HG03060 (cell line): Measurements from ENCODE around the gene NDUFAF8.

ENCODE experiments used
- ATAC-seq: cut with Tn5 transposase; IDR thresholded peaks from one replicate; pipeline ENCODE4 v1.9.1; 2021; ENCODE audit warnings: low read depth, moderate number of reproducible peaks; ENCODE audit not compliant: unreplicated experiment

NDUFAF8 gene

DNA sequence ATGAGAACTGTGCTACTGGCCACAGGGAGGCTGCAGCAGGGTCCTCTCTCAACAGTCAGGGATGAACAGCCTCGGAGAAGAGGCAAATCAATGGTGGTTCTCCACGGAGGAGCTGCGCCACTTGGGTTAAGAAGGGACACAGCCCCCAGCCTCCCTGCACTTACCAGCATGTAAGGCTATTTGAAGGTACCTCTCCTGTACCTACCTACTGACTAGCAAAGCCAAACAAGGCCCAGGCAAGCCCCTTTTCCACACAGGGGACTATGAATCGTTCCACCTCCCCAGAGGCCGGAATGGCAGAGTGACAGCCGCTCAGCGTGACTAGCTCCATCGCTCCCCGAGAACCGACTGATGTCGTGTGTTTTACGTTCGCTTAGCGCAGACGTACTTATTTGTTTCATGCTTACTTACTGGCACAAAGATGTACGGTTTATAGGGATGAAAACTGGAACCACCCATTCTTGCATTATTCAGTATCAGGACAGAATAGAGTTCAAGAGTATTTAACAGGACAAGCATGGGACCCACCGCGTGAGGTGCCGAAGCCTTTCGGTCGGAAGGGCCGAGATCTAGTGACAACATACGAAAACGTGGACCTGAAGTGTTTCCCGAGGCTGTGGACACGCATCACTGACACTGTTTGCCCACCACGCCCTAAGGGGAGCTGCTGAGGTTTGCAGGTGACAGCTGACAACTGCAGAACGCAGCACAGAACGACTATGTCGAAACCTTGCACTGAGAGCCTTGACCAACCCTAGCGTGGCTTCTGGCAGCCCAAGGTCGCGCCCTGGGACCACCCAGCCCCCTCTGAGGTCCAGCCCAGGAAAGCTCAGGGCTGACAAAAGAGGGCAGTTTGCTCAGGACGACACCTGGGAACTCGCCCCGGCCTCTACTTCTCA, 1.3 kb upstream of the NDUFAF8 start:
- ATAC-seq: no peak

GRCh38 chr17:81238490-81238814, 666 bp upstream of the NDUFAF8 start:
- ATAC-seq: no peak

DNA sequence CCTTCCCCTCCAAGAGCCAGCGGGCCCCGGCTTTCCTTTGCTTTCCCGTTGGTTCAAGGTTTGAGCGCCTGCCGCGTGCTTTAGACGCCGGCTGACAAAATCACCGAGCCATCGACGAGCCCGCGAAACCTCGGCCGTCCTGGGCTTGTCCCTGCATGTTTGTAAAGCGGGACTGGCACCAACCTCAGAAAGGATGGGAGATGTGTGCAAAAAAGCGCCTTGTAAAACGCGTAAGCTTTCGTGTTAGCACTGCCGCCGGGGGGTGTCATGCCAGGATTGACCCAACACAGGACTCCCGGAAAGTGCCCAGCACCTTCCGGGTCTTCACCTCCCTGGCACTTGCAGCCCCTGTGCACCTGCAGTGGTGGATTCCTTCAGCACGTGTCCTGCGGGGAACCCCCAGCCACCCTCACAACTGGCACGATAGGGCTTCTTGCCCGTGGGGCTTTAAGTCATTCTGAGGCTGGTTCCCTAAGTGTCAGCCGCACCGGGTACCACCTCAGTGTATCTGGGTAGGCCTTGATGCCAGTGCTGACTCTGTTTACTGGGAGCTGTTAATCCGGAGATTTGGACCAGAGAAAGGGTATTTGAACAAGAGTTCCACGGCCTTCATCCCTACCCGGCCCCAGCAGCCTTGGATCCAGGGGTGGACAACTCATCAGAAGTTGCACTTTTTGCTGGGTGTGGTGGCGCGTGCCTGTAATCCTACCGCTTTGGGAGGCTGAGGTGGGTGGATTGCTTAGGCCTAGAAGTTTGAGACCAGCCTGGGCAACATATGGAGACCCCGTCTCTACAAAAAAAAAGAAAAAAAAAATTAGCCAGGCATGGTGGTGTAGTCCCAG, 817 bp downstream of the NDUFAF8 start:
- no peak for ATAC-seq

DNA sequence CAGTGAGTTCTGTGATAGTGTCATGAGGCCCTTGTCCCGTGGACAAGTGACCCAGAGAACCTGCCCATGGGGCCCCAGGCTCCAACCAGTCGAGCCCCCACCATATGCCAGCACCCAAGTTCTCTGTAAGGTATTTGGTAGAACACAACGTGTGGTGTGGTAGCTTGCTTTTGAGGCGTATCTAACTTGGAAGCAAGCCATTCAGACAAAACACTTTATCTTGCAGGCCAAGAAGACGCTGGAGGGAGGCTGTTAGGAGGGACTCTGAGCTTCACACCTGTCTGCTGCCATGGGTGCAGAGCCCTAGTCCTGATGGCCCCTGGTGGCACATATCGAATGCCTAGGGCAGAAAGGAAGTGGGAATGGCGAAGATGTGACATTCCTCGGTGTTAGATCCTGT, 1.6 kb downstream of the NDUFAF8 start:
- ATAC-seq: no peak

DNA sequence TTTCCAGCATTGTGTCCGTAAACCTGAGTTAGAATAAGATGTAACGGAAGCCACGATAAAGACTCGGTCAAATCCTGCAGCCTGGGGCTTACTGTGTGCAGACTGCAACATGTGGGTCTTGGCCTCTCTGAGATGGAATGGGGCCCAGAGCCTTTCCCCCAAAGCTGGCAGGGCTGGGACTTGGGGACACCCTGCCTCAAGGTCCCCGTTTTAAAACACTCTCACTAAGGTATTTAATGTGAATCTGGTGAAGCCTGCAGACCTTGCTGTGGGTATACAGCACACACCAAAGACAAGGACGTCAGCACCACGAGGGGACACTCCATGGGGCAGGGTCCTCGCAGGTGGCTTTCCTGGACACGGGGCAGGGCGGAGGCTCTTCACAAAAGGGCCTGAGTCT, 2.1 kb downstream of the NDUFAF8 start:
- no peak for ATAC-seq

DNA sequence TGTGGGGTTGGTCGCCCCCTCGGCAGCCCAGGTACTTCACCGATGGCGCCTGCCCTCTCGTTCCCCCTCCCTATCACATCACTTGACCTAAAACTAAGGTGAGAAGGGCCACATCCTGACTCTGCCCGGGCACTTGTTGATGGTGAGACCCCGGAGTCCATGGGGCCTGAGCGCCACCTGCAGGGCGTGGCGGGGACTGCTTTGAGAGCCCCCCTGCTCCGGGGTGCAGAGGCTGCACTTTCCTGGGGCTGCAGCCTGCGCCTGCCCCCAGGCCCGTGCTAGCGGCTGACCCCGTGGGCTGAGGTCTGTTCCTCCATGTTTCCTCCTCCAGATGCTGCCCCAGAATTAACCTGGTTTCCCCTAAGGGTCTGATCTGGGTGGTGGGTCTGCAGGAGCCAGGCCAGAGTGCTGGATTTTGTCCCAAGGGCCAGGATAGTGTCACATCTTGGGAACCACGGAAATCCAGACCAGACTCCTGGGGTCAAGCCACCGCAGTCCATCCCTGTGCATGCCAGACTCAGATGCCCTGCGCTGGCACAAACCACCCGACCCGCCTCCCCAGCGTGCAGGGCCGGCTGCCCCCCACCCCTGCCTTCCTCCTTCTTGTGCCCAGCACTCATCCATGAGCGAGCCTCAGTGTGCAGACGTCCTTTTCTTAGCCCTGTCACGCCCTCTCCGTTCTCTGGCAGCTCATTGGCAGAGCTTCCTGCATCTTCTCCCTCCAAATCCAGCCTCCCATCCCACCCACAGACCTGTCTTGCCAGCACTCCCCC, 2.7 kb downstream of the NDUFAF8 start:
- no peak for ATAC-seq

GRCh38 chr17:81242421-81243332, 3.6 kb downstream of the NDUFAF8 start:
- no peak for ATAC-seq

- no peak for ATAC-seq
These were observed 4.2 kb downstream of the NDUFAF8 start for GRCh38 chr17:81243333-81243664.

DNA sequence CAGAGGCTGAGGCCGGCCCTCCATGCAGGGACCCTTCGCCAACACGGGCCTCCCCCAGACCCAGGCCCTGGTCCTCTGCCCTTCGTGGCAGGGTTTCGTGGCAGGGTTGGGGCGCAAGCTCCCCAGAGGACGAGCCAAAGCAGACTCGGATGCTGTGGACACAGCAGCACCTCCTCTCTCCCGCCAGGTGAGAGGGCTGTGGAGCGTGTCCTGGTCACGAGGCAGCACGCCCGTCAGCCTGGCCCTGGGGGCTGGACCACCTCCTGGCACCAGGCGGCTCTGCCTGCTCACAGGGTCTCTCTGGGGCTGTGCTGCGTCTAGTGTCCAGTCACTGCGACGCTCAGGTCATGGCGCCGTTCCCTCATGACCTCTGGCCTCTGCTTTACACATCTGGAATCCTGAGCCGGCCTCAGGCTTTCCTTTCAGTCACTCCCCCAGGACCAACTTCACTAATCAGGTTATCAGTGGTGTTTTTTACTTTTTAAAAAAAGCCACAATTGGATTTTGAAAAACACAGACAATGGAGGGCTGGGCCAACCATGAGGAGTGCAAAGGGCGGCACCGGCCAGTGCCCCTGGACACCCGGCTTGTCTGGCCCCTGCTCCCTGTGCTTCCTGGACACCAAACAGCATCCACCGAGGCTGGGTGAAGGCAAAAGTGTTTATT, 5.4 kb downstream of the NDUFAF8 start:
- ATAC-seq: no peak

DNA sequence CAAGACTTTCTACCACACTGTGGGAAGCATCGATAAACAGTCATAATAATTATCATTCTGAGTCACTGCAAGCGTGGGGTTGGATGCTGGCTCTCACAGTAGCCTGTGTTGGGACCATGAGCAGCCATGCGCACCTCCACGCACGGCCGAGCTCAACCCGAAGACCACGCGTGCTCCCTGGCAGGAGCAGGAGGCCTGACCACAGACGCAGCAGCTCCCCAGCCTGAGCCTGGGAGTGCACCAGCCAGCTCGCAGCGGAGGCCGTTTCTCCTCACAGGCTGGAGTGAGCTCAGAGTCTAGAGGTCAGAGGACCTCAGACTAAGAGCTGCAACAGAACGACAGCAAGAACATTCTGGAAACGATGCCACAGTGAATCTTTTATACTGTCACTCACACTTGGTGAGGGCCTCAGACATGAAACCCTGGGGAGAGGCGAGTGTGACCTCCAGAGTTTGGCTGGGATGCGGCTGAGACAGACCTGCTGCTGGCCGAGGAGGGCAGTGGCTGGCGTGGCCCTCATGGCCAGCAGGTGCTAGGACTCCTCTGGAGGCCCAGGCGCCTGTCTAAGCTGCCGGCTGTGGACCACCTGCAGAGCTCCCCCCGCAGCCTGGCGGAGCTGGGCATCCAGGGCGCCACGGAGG, 6.0 kb downstream of the NDUFAF8 start:
- no peak for ATAC-seq

DNA sequence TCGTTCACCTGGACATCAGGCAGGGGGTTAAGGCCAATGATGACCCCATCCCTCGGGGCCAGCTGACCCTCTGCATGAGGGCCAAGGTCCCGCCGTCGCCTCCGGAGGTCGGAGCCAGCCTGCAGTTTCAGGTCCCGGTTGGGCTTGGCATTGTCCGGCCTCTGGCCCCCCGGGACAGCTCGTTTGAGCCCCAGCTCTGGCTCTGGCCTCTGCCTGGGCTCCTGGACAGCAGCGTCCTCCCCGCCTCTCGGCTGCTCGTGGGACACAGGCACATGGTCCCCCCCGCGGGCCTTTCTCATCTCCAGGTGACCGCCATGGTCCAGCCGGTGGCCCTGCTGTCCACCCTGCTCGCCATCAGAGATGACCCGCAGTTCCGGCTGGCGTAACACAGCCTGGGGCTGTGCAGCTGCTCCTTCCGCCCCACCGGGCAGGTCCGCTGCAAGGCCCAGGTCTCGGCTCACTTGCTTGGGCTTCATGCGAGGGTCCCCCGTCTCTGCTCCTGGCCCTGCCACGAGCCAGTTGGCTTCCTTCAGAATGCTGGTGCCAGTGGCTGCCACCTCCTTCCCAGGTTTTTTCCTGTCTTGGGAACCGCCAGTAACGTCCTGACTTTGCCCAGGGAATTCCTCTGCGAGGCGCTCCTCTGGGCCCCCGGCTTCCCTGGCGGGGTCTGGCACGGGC, 6.7 kb downstream of the NDUFAF8 start:
- ATAC-seq: no peak

DNA sequence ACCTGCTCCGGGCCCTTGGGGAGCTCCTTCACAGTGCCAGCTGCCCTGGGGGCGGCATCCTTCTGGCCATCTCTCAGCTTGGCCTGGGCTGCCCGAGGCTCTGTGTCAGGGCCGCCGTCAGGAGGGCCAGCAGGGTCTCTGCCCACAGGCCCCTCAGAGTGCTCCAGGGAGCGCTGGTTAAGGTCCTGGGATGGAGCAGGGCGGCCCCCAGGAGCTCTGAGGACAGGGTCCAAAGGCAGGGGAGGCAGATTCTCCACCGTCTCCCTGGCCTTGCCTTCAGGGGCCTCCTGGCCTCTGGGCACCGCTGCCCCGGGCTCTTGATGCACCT, 7.2 kb downstream of the NDUFAF8 start:
- ATAC-seq: no peak

- ATAC-seq: no peak
These were observed 7.7 kb downstream of the NDUFAF8 start for GRCh38 chr17:81246679-81247338.

DNA sequence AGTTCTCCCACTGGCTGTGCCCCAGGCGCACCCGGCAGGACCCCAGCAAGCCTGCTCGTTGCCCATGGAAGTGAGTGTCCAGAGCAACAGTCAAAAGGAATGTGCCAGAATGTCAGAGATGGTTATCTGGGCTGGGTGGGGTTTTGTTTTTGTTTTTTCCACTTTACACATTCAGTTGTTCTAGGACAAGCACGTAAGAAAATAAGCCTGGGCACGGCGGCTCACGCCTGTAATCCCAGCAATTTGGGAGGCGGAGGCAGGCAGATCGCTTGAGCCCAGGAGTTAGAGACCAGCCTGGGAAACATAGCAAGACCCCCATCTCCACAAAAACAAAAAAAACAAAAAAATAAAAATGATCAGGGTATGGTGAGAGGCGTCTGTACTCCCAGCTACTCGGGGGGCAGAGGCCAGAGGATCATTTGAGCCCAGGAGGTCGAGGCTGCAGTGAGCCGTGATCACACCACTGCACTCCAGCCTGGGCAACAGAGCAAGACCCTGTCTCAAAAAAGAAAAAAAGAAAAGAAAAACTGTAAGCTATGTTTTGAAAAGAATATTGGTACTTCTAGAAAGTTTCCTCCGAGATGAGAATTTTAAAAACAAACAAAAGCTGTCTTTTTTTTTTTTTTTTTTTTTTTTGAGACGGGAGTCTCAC, 8.3 kb downstream of the NDUFAF8 start:
- no peak for ATAC-seq

DNA sequence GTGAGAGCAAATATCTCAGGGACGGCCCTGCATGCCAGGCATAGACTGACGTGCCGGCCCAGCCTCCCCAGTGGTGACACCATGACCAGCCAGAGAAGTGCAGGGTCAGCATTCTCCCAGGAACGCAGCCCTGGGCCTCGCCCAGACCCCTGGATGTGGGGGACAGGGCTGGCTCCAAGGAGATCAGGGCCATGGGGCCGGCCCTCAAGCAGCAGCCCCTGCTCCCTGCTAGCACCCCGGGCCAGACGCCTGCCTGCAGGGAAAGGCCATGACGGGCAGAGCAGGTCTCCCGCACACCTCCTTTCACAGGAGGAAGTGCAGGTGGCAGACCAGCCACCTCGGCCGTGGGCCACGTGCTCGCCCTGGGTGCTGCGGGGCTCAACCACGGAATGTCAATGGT, 9.5 kb downstream of the NDUFAF8 start:
- ATAC-seq: no peak

DNA sequence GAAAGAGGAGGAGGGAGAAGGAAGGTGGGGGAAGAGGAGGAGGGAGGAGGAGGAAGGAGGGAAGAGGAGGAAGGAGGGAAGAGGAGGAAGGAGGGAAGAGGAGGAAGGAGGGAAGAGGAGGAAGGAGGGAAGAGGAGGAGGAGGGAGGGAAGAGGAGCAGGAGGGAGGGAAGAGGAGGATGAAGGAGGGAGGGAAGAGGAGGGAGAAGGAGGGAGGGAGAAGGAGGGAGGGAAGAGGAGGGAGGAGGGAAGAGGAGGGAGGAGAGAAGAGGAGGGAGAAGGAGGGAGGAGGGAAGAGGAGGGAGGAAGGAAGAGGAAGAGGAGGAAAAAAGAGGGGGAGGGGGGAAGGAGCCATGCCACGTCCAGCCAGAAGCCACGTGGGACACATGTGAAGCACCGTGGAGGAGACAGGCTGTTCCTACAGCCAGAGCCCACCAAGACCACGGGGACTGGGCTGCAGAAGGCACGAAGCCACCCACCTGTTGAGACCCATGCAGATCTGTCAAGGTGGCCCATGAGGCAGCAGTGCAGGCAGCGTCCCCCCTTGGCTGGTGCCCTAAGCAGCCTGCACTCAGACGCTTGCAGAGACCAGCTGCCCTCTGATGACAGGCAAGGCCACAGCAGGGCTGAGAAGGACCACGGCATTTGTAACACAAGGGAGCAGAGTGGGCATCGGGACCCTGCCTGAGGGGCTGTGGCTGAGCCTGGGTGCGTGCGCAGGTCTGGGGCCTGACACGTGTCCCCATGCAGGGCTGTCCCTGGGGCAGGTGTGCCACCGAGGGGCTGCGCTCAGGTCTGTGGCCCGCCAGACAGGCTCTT, 10.3 kb downstream of the NDUFAF8 start:
- no peak for ATAC-seq
